ENCODE results near the gene ARHGAP18.

Gene ARHGAP18

GRCh38 chr6:129609635-129610034 lies 100.3 kb downstream of the ARHGAP18 start:
- DNase-seq = no peak

- DNase-seq = no peak
Measured at GRCh38 chr6:129608886-129609537, 101.0 kb downstream of the ARHGAP18 start.

- peak; percentile 19 for DNase-seq
Measured at GRCh38 chr6:129607581-129608186, 102.3 kb downstream of the ARHGAP18 start.

GRCh38 chr6:129606664-129607063 lies 103.3 kb downstream of the ARHGAP18 start:
- DNase-seq = peak; percentile 17

- no peak for DNase-seq
Measured at GRCh38 chr6:129605967-129606366, 104.0 kb downstream of the ARHGAP18 start.

GRCh38 chr6:129605095-129605494 lies 104.9 kb downstream of the ARHGAP18 start:
- DNase-seq = no peak

GRCh38 chr6:129604321-129604720 lies 105.7 kb downstream of the ARHGAP18 start:
- no peak for DNase-seq

- no peak for DNase-seq
Measured at GRCh38 chr6:129603741-129604140, 106.2 kb downstream of the ARHGAP18 start.

- DNase-seq = no peak
Measured at GRCh38 chr6:129601323-129601722, 108.7 kb downstream of the ARHGAP18 start.

GRCh38 chr6:129599467-129599866 lies 110.5 kb downstream of the ARHGAP18 start:
- DNase-seq = no peak

GRCh38 chr6:129598244-129599187 lies 111.5 kb downstream of the ARHGAP18 start:
- DNase-seq = peak; percentile 75

GRCh38 chr6:129597023-129597713 lies 112.8 kb downstream of the ARHGAP18 start:
- DNase-seq = no peak

- DNase-seq = no peak
Measured at GRCh38 chr6:129596522-129596921, 113.5 kb downstream of the ARHGAP18 start.

- no peak for DNase-seq
Measured at GRCh38 chr6:129593233-129593564, 116.8 kb downstream of the ARHGAP18 start.

- DNase-seq = no peak
Measured at GRCh38 chr6:129592516-129593232, 117.3 kb downstream of the ARHGAP18 start.

GRCh38 chr6:129590408-129591022 lies 119.5 kb downstream of the ARHGAP18 start:
- DNase-seq = peak; percentile 90

- no peak for DNase-seq
Measured at GRCh38 chr6:129586815-129587214, 123.2 kb downstream of the ARHGAP18 start.

- DNase-seq = no peak
Measured at GRCh38 chr6:129583866-129584265, 126.1 kb downstream of the ARHGAP18 start.

- no peak for DNase-seq
Measured at GRCh38 chr6:129578315-129578714, 131.7 kb downstream of the ARHGAP18 start.

- no peak for DNase-seq
Measured at GRCh38 chr6:129577691-129578090, 132.3 kb downstream of the ARHGAP18 start.

- no peak for DNase-seq
Measured at GRCh38 chr6:129576456-129576855, 133.5 kb downstream of the ARHGAP18 start.
